Rectal smooth muscle tissue (tissue), 1 donor: ENCODE measurements around the gene SCG3.
"Not testable (repeated sequence)": the region's sequence is repeated elsewhere in the genome, so short reads cannot be mapped to it uniquely, and the experiment has no call there.

Experiments
- H3K27ac ChIP-seq: one replicate; pipeline ENCODE4 v1.7.0; 2013; ENCODE audit warnings: low read depth, low read length, inconsistent platforms
- H3K27me3 ChIP-seq: one replicate; pipeline ENCODE4 v1.7.0; 2013; ENCODE audit warnings: low read length; ENCODE audit not compliant: control insufficient read depth, insufficient read depth
- H3K36me3 ChIP-seq: one replicate; pipeline ENCODE4 v1.7.0; 2013; ENCODE audit warnings: low read length; ENCODE audit not compliant: control insufficient read depth, insufficient read depth
- H3K4me1 ChIP-seq: one replicate; pipeline ENCODE4 v1.7.0; 2013; ENCODE audit warnings: low read length; ENCODE audit not compliant: control insufficient read depth, insufficient read depth
- H3K4me3 ChIP-seq: one replicate; pipeline ENCODE4 v1.7.0; 2013; ENCODE audit warnings: low read length
- H3K9ac ChIP-seq: one replicate; pipeline ENCODE4 v1.7.0; 2013; ENCODE audit warnings: low read length

Gene SCG3

DNA sequence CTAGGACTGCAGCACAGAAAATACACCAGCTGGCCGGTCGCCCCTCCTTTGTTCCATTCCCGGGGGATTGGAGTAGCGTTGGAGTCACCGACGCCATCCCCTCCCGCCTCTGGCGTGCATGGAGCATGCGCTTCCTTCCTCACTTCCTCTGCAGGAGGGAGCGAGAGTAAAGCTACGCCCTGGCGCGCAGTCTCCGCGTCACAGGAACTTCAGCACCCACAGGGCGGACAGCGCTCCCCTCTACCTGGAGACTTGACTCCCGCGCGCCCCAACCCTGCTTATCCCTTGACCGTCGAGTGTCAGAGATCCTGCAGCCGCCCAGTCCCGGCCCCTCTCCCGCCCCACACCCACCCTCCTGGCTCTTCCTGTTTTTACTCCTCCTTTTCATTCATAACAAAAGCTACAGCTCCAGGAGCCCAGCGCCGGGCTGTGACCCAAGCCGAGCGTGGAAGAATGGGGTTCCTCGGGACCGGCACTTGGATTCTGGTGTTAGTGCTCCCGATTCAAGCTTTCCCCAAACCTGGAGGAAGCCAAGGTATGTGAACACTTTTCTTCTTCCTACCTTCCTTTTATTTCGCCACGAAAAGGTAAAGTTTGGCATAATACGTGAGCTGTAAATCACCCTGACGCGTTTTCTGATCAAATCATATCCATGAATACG lies at the start of gene SCG3:
TSS of gene SCG3 (plus strand) at position 201 of the 661 bp plus-strand sequence. CDS start at position 454, 253 bp downstream.
- H3K36me3 ChIP-seq = no peaks in the 10 kb centered on the region
- peak within 1 kb of the TSS; percentile 23 for H3K4me3 ChIP-seq
- no peaks in the 10 kb centered on the region for H3K4me1 ChIP-seq
- H3K27me3 ChIP-seq = peaks cover 2% of the 10 kb centered on the region
- H3K27ac ChIP-seq = no peak within 1 kb of the TSS
- no peak within 1 kb of the TSS for H3K9ac ChIP-seq

DNA sequence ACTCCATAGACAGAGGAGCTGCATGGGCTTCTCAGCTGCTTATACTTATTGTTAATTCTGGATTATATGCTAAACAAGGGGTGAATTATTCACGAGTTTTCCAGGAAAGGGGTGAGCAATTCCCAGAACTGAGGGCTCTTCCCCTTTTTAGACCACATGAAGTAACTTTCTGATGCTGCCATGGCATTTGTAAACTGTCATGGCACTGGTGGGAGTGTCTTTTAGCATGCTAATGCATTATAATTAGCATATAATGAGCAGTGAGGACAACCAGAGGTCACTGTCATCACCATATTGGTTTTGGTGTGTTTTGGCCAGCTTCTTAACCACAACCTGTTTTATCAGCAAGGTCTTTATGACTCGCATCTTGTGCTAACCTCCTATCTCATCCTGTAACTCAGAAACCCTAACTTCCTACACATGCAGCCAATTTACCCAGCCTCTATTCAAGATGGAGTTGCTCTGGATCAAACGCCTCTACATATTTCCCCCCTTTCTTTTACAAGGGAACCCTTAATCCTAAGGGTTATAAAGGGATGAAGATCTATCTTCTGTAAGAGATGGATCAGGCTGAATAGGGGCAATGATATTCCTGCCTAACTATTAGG lies 46.6 kb upstream of the SCG3 start:
- Histone ChIP-seq H3K27ac (no peak overlapping the region), H3K36me3 (no peaks in the 10 kb centered on the region), H3K9ac (no peak overlapping the region), H3K4me1 (no peaks in the 10 kb centered on the region), H3K4me3 (no peak overlapping the region), H3K27me3 (no peaks in the 10 kb centered on the region)

- no peak overlapping the region for H3K27ac ChIP-seq
- no peaks in the 10 kb centered on the region for H3K27me3 ChIP-seq
- no peaks in the 10 kb centered on the region for H3K4me1 ChIP-seq
- no peak overlapping the region for H3K9ac ChIP-seq
- H3K36me3 ChIP-seq = no peaks in the 10 kb centered on the region
- no peak overlapping the region for H3K4me3 ChIP-seq
These were observed 39.7 kb upstream of the SCG3 start for GRCh38 chr15:51641490-51642130.

- Histone ChIP-seq H3K36me3 (no peaks in the 10 kb centered on the region), H3K27ac (no peak overlapping the region), H3K27me3 (no peaks in the 10 kb centered on the region), H3K4me1 (no peaks in the 10 kb centered on the region), H3K9ac (no peak overlapping the region), H3K4me3 (no peak overlapping the region)
These were observed 38.6 kb upstream of the SCG3 start for GRCh38 chr15:51642696-51643095.

DNA sequence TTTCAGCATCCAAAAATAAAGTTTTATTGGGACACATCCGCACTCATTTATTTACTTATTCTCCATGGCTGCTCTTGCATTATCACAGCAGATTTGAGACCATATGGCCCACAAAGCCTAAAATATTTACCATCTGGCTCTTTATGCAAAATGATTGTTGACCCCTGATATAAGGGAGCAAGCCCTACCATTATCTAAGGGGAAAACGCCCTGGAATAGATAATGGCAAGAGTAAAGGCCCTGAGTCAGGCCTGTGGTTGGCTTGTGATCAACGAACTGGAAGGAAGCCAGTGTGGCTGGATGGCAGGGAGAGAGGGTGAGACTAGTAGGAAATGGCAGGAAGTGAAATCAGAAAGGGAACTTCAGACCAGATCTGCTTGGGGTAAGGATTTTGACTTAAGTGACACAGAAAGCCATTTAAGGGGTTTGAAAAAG lies 34.2 kb upstream of the SCG3 start:
- Histone ChIP-seq H3K4me1 (no peaks in the 10 kb centered on the region), H3K9ac (no peak overlapping the region), H3K36me3 (no peaks in the 10 kb centered on the region), H3K27me3 (no peaks in the 10 kb centered on the region), H3K27ac (no peak overlapping the region), H3K4me3 (no peak overlapping the region)

- H3K9ac ChIP-seq, H3K4me1 ChIP-seq, H3K36me3 ChIP-seq, H3K4me3 ChIP-seq, H3K27ac ChIP-seq, H3K27me3 ChIP-seq: not testable (repeated sequence)
These were observed 33.2 kb upstream of the SCG3 start for GRCh38 chr15:51648101-51648500.

- not testable (repeated sequence) for H3K36me3 ChIP-seq, H3K27ac ChIP-seq, H3K9ac ChIP-seq, H3K27me3 ChIP-seq, H3K4me3 ChIP-seq, H3K4me1 ChIP-seq
These were observed 32.7 kb upstream of the SCG3 start for GRCh38 chr15:51648643-51649042.

DNA sequence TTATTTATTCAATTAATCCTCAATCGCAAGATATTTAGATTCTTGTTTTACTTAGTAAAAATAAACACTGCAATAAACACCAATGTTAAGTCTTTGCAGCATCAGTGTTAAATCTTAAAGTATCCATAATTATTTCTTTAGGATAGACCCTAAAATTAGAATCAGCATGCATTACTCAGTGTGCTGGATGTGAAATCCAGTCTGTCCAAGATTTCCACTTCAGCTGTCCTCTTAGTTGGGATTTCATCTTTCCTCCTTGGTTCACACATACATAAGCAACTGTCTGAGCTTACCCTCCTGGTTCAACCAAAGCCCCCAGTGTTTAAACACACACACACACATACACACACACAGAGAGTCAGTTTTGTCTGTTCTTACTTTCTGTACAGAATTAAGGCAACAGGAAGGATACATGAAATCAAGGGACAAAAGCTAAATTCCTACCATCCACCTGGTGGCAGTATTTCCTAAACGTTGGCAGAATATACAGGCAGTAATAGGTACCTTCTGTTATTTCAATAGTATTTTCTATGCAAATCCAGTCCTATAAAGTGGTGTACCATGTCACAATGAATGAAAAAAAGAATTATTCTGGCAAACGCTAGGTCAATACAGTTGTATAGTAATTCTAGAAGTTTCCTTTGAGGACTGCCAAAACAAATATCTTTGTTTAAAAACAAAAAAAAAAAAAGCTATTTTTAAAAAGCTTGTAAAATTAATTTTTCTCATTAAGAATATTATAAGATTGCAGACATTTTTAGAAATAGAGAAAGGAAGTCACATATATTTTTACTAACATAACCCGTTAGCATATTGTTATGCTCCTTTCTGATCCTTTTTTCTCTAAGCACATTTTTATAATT lies 31.4 kb upstream of the SCG3 start:
- no peaks in the 10 kb centered on the region for H3K27me3 ChIP-seq
- no peak overlapping the region for H3K4me3 ChIP-seq
- H3K9ac ChIP-seq = no peak overlapping the region
- H3K4me1 ChIP-seq = no peaks in the 10 kb centered on the region
- H3K36me3 ChIP-seq = no peaks in the 10 kb centered on the region
- H3K27ac ChIP-seq = no peak overlapping the region

GRCh38 chr15:51652084-51652668 lies 29.1 kb upstream of the SCG3 start:
- no peaks in the 10 kb centered on the region for H3K36me3 ChIP-seq
- H3K27me3 ChIP-seq = no peaks in the 10 kb centered on the region
- no peaks in the 10 kb centered on the region for H3K4me1 ChIP-seq
- no peak overlapping the region for H3K27ac ChIP-seq
- no peak overlapping the region for H3K4me3 ChIP-seq
- H3K9ac ChIP-seq = no peak overlapping the region

DNA sequence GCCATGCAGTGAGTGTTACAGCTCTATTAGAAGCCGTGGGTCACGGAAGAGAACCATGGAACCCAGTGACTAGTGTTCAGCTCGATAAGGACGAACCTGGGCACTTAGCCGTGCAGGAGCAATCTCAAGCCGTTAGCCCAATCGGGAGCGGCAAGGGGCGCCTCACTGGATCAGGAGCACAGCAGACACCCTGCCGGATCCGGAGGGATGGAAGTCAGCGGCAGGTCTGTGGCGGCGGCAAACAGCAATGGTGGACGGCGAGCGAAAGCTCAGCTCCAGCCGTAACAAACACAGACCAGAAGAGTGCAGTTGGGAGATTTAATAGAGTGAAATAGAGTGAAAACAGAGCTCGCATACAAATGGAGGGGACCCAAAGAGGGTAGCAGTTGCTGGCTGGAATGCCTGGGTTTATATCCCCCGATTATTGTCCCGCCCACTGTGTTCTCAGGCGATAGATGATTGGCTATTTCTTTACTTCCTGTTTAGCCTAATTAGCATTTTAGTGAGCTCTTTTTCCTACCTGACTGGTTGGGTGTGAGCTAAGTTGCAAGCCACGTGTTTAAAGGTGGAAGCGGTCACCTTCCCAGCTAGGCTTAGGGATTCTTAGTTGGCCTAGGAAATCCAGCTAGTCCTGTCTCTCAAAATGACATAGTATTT lies 25.8 kb upstream of the SCG3 start:
- not testable (repeated sequence) for H3K4me1 ChIP-seq, H3K27me3 ChIP-seq, H3K4me3 ChIP-seq, H3K9ac ChIP-seq, H3K27ac ChIP-seq, H3K36me3 ChIP-seq

GRCh38 chr15:51658664-51659063 lies 22.6 kb upstream of the SCG3 start:
- Histone ChIP-seq H3K27ac (no peak overlapping the region), H3K4me1 (no peaks in the 10 kb centered on the region), H3K36me3 (no peaks in the 10 kb centered on the region), H3K4me3 (no peak overlapping the region), H3K27me3 (no peaks in the 10 kb centered on the region), H3K9ac (no peak overlapping the region)

DNA sequence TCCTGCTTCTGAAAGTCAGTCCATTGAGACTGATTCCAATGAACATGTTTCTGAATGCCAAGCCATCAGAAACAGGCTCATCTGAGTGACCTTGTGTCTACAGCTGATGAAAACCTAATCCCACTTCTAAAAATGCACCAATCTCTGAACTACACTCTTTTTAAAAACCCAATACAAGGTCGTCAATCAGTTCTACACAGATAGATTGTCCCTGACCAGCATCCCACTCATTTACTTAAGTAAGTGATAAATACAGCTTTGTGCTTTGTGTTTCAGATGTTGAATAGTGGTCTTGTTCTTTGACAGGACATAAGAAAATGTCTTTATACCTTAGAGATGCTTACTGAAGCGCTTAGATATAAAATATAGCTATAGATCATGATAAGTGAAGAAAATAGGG lies 20.2 kb upstream of the SCG3 start:
- Histone ChIP-seq H3K4me3 (no peak overlapping the region), H3K9ac (no peak overlapping the region), H3K27me3 (no peaks in the 10 kb centered on the region), H3K36me3 (no peaks in the 10 kb centered on the region), H3K4me1 (no peaks in the 10 kb centered on the region), H3K27ac (no peak overlapping the region)
